Dendritic cell treated with granulocyte-macrophage colony-stimulating factor and Interleukin-4, amounts not matched to agents 40 ng/mL and 50 ng/mL, for 4 days (primary cell): Measurements from ENCODE around the gene LRRC75A.

Experiments
- H3K27ac Mint-ChIP-seq: one replicate; pipeline ENCODE4 v1.8.0; 2022; ENCODE audit warnings: mild to moderate bottlenecking, mixed read lengths
- H3K27me3 Mint-ChIP-seq: one replicate; pipeline ENCODE4 v1.8.0; 2022; ENCODE audit warnings: mild to moderate bottlenecking, mixed read lengths
- H3K36me3 Mint-ChIP-seq: one replicate; pipeline ENCODE4 v1.8.0; 2022; ENCODE audit warnings: low read depth, mixed read lengths
- H3K4me1 Mint-ChIP-seq: one replicate; pipeline ENCODE4 v1.8.0; 2022; ENCODE audit warnings: low read depth, mixed read lengths
- H3K4me3 Mint-ChIP-seq: one replicate; pipeline ENCODE4 v1.8.0; 2022; ENCODE audit warnings: mild to moderate bottlenecking, moderate library complexity, mixed read lengths
- H3K9me3 Mint-ChIP-seq: one replicate; pipeline ENCODE4 v1.8.0; 2022; ENCODE audit warnings: mixed read lengths
- intact Hi-C: fragments of 100-400 bp; cut with micrococcal nuclease; formaldehyde crosslinking; loops from one replicate; pipeline ENCODE4 v1.15.0; 2022

LRRC75A gene

DNA sequence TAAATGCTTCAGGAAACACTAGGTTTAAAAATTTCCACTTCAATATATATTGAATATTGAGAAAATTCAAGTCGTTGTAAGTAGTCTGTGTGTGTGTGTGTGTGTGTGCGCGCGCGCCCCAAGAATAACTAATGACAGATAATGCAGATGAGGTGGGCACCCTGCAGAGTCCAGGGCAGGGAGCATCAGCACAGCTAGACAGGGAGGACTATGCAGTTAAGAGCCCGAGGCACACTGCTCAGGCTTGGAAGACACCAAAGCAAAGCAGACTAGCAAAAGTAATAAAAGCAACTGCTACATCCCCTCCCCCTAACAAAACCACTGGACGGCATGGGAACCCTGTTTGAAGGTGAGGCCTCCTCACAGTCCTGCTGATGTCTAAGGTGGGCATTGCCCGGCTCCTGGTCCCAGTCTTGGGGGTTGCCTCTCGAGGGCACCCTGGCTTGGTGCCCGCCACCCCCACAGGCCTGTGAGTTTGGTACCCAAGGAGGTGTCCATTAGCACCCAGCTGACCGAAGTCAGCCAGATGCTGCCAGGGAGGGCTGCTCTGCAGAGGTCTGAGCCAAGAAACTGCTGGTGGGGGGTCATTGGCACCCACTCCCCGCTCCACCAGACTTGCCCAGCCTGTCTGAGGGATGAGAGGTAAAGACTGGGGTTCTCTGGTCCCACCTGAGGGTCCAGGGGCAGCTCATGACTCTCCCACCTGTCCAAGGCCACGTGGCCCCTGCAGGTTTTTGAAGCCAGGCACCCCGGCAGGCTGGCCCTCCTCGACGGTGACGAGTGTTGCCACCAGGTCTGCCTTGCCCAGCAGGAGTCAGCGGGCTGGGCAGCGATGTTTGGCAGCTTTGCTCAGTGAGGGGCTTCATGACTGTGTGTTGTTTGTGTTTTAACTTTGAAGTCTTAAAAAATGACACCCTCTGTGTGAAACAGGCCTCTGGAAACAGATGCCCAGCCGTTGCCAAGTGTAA, 18.7 kb downstream of the LRRC75A start:
- intact Hi-C loops = no loop called here

DNA sequence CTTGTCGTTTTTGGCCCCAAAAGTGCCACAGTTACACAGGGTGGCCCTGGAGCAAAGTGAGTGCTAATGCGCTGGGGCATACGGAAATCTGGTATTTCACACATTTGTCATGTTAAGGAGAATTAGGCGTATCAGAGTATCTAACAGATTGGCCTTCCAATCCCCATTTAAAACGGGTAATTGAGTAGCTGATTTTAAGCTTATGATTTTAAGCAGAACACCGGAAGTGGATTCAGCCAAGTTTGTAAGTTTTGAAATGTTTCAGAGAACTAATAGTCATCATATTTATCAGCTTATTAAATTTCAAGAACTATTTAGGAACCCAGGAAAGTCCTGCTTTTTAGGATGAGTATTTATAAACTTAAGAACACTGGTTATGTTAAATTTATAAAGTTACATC, 19.5 kb downstream of the LRRC75A start:
- Mint-ChIP-seq H3K27ac (no peak overlapping the region), H3K27me3 (peaks cover 5% of the 10 kb centered on the region), H3K36me3 (no peaks in the 10 kb centered on the region), H3K4me1 (peaks cover 4% of the 10 kb centered on the region), H3K9me3 (no peaks in the 10 kb centered on the region), H3K4me3 (no peak overlapping the region)
- intact Hi-C loops = no loop called here

More for the DNA sequence above, 18.7 kb downstream of the LRRC75A start:
- Mint-ChIP-seq H3K36me3 (no peaks in the 10 kb centered on the region), H3K4me1 (peaks cover 4% of the 10 kb centered on the region), H3K4me3 (no peak overlapping the region), H3K27ac (no peak overlapping the region), H3K9me3 (no peaks in the 10 kb centered on the region), H3K27me3 (peaks cover 2% of the 10 kb centered on the region)

DNA sequence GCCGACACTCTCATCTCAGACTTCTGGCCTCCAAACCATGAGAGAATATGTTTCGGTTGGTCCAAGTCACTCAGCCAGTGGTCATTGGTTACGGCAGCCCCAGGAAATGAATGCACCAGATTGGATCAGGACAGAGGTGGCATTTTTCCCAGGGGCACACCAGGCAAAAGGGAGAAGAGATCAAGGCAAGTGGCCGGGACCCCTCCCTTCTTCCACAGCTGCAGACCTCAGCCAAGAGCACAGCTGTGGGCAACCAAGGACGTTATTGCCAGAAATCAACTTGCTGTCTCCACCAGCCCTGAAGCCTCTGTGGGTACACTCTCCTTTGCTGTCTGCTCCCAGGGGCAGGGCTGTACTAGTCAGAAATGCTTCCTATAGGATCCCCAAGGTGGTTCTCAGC, 20.7 kb downstream of the LRRC75A start:
- no peaks in the 10 kb centered on the region for H3K36me3 Mint-ChIP-seq
- intact Hi-C loops = no loop called here
- no peak overlapping the region for H3K4me3 Mint-ChIP-seq
- H3K4me1 Mint-ChIP-seq = peaks cover 4% of the 10 kb centered on the region
- no peak overlapping the region for H3K27ac Mint-ChIP-seq
- H3K9me3 Mint-ChIP-seq = no peaks in the 10 kb centered on the region
- H3K27me3 Mint-ChIP-seq = peaks cover 5% of the 10 kb centered on the region

DNA sequence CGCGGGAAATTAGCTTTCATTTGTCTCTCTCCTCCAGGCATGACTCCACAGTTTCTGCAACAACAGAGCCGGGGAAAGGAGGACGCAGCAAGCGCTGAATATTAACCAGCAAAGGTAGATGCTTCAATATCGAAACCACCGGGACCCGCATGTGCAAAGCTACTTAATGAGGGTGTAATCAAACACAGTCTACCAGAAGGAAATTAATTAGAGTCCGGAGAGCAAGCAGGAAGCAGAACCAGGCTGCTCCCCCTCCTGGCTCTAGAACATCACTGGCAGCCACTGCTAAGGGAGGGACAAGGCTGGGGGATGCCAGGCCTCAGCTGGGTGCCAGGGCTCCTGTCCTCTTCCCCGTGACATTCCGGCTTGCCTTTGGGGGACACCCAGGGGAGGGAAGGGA, 21.7 kb downstream of the LRRC75A start:
- Mint-ChIP-seq H3K27ac (no peak overlapping the region), H3K4me1 (peaks cover 3% of the 10 kb centered on the region), H3K9me3 (no peaks in the 10 kb centered on the region), H3K27me3 (peaks cover 5% of the 10 kb centered on the region), H3K4me3 (no peak overlapping the region), H3K36me3 (no peaks in the 10 kb centered on the region)
- intact Hi-C loops = no loop called here

DNA sequence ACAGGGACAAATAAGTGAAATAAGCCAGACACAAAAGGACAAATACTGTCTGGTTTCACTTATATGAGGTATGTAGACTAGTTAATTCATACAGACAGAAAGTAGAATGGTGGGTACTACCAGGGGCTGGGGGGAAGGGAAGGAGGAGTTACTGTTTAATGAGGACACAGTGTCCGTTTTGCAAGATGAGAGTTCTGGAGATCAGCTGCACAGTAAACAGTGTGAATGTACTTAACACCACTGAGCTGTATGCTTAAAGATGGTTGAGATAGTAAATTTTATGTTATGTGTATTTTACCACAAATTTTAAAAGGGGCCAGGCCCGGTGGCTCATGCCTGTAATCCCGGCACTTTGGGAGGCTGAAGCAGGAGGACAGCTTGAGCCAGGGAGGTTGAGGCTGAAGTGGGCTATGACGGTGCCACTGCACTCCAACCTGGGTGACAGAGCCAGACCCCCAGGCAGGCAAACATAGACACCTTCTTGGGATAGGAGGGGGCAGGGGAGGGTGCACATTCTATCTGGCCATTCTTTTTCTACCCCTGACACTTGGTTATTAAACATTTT, 23.5 kb downstream of the LRRC75A start:
- H3K4me1 Mint-ChIP-seq = no peaks in the 10 kb centered on the region
- H3K4me3 Mint-ChIP-seq = no peak overlapping the region
- no peaks in the 10 kb centered on the region for H3K9me3 Mint-ChIP-seq
- peaks cover 5% of the 10 kb centered on the region for H3K27me3 Mint-ChIP-seq
- H3K36me3 Mint-ChIP-seq = no peaks in the 10 kb centered on the region
- no peak overlapping the region for H3K27ac Mint-ChIP-seq
- intact Hi-C loops = no loop called here

DNA sequence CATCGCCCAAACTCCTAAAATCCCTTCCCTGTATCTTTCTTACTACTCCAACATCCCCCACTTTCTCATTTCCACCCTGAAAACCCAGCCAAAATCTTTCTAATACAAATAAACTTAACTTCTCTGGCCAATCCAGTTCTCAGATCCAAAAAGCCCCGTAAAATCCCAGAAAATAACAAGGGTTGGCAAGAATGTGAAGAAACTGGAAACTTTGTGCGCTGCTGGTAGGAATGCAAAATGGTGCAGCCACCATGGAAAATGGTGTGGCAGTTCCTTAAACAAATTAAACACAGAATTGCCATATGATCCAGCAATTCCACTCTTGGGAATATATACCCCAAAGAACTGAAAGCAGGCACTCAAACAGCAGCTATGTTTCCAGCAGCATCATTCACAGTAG, 24.1 kb downstream of the LRRC75A start:
- no peak overlapping the region for H3K4me3 Mint-ChIP-seq
- H3K27me3 Mint-ChIP-seq = peaks cover 5% of the 10 kb centered on the region
- no peaks in the 10 kb centered on the region for H3K4me1 Mint-ChIP-seq
- no peak overlapping the region for H3K27ac Mint-ChIP-seq
- no peaks in the 10 kb centered on the region for H3K36me3 Mint-ChIP-seq
- H3K9me3 Mint-ChIP-seq = no peaks in the 10 kb centered on the region
- intact Hi-C loops = no loop called here

DNA sequence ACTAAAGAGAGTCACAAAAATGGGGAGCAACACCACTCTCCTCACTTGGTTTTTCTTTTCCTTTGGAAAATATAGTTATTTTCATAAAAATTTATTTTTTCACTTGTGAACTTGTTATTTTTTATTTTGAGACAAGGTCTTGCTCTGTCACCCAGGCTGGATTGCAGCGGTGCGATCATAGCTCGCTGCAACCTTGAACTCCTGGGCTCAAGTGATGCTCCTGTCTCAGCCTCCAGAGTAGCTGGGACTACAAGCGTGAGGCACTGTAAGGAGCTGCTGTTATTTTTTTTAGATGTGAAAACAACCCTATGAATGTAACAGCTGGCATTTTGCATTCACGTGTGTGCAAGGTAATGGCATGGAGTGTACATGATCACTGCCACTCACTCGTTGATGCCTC, 24.9 kb downstream of the LRRC75A start:
- H3K4me1 Mint-ChIP-seq = no peaks in the 10 kb centered on the region
- no peaks in the 10 kb centered on the region for H3K9me3 Mint-ChIP-seq
- intact Hi-C loops = no loop called here
- H3K27me3 Mint-ChIP-seq = peaks cover 5% of the 10 kb centered on the region
- no peak overlapping the region for H3K4me3 Mint-ChIP-seq
- no peak overlapping the region for H3K27ac Mint-ChIP-seq
- H3K36me3 Mint-ChIP-seq = no peaks in the 10 kb centered on the region

DNA sequence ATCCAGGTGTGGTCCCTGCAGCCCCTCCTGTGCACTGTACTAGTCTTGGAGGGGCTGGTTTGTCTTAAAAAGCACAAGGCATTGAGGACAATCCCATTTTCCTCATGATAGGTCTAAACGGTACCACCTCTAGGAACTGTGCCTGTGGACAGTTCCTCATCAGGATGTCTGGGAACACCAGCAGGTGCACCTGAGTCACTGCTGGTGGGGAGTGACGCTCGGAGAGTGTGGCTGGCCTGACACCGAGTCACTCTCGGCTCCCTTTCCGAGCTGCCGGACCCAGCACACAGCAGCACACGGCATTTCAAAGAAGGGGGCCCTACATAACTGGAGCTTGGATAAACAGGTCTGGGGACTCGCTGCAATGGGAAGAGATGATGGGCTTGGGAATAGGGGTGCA, 25.6 kb downstream of the LRRC75A start:
- Mint-ChIP-seq H3K4me3 (no peak overlapping the region), H3K27me3 (peaks cover 5% of the 10 kb centered on the region), H3K9me3 (no peaks in the 10 kb centered on the region), H3K36me3 (no peaks in the 10 kb centered on the region), H3K27ac (no peak overlapping the region), H3K4me1 (no peaks in the 10 kb centered on the region)
- intact Hi-C loops = no loop called here

DNA sequence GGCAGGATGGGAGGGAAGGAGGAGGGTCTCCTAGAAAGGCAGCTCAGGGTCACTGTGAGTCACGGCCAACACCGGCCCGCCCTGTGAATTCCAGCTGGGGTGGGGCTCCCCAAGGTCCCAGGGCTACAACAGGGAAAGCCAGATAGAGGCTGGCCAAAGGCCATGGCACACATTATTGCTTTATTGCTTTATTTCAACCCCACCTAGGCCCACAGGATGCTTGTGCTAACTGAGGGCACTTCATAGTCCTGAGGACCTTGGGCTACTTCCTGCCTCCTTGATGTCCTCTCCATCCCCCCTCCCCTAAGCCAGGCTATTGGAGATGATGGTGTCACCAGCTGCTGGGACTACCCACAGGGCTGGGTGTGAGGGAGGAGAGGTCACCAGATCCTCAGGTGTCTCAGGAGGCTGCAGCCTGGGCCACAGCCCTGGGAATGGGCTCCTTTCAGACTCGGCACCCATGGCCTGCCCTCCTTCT, 26.1 kb downstream of the LRRC75A start:
- Mint-ChIP-seq H3K4me3 (no peak overlapping the region), H3K9me3 (no peaks in the 10 kb centered on the region), H3K36me3 (no peaks in the 10 kb centered on the region), H3K27ac (no peak overlapping the region), H3K4me1 (no peaks in the 10 kb centered on the region), H3K27me3 (peaks cover 5% of the 10 kb centered on the region)
- intact Hi-C loops = no loop called here

DNA sequence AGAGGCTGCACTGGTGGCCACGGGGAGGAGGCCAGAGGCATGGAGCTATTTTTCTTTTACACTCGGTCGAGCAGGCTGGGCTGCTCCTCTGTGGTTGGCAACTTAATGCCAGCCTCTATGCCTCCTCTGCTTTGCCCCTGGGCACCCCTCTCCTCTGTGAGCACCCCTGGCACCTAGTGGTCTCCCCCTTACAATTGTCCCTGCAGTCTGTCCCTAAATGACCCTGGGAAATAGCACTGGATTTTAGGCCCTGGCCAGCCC, 27.0 kb downstream of the LRRC75A start:
- intact Hi-C loops = no loop called here
- Mint-ChIP-seq H3K4me3 (no peak overlapping the region), H3K36me3 (no peaks in the 10 kb centered on the region), H3K4me1 (no peaks in the 10 kb centered on the region), H3K27ac (no peak overlapping the region), H3K27me3 (peaks cover 5% of the 10 kb centered on the region), H3K9me3 (no peaks in the 10 kb centered on the region)

DNA sequence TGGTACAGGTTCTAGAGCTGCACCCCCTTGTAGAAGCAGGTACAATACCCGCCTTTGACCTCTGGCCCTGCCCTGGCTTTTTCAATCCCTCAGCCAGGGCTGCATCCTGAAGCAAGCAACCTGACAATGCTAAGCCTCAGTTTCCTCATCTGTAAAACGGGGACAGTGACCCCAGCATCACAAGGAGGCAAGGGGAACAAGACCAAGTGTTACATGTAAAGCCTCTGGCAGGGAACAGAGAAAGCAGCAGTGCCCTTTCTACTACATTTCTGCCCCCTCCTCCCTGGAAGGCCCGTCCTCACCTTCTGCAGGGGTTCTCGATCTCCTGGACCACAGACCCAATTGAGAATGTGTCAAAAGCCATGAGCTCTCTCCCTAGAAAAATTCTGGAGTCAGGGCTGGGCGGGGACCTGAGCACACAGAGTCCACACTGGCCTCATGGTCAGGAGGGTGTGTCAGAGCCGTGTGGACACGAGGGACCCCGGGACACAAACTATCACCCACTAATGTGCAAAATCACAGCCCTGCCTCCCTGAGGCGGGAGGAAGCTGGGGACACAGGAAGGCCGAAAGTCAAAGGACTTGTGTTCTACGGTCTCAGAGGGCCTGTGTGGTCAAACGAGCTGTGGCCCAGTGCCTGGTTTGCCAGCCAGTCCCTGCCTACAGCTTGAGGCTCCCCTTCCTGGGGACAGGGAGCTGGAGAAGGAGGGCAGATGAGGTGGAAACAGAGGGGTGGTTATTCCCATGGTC, 27.5 kb downstream of the LRRC75A start:
- H3K27ac Mint-ChIP-seq = no peak overlapping the region
- no peaks in the 10 kb centered on the region for H3K36me3 Mint-ChIP-seq
- no peaks in the 10 kb centered on the region for H3K4me1 Mint-ChIP-seq
- H3K4me3 Mint-ChIP-seq = no peak overlapping the region
- intact Hi-C loops = no loop called here
- H3K9me3 Mint-ChIP-seq = no peaks in the 10 kb centered on the region
- H3K27me3 Mint-ChIP-seq = peaks cover 5% of the 10 kb centered on the region

DNA sequence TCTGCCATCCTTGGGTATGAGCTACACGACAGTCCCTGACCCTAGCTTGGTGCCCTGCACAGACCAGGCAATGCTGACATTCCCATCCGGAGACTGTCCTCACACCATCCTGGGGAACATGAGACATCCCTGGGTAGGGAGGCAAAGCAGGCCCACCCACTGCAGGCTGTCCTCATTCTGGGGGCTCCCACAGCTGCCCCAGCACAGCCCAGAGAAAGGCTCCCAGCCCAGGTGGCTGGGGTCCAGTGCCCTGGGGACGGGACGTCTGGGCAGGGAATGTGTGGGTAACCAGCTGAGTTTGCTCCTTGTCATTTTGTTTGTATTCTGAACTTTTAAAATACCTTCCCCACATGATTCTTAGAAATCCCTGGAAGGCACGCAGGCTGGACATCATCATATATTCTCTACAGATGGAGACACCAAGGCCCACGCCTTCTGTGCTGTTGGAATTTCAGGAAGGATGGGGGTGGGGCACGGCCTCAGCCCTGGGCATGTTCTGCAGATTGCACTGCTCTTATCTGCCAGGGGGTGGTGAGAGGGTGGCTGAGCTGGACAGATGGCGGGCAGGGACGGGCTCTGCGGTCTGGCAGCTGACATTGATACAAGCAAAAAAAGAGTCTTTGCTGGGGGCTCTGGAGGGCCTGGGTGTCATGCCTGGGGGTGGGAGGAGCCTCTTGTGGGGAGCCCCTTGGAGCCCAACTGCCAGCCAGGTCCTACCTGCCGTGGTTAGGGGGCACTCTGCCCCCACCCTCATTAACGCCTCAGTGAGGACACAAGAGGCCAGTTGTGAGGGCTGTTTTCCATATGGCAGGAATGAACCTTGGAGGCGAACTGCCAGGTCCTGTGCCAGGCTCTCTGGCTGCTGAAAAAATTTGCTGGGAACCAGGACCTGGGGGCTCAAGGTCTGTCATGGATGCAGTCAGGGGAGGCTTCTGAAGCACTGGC, 28.4 kb downstream of the LRRC75A start:
- Mint-ChIP-seq H3K9me3 (no peaks in the 10 kb centered on the region), H3K36me3 (no peaks in the 10 kb centered on the region)
- intact Hi-C loops = no loop called here

DNA sequence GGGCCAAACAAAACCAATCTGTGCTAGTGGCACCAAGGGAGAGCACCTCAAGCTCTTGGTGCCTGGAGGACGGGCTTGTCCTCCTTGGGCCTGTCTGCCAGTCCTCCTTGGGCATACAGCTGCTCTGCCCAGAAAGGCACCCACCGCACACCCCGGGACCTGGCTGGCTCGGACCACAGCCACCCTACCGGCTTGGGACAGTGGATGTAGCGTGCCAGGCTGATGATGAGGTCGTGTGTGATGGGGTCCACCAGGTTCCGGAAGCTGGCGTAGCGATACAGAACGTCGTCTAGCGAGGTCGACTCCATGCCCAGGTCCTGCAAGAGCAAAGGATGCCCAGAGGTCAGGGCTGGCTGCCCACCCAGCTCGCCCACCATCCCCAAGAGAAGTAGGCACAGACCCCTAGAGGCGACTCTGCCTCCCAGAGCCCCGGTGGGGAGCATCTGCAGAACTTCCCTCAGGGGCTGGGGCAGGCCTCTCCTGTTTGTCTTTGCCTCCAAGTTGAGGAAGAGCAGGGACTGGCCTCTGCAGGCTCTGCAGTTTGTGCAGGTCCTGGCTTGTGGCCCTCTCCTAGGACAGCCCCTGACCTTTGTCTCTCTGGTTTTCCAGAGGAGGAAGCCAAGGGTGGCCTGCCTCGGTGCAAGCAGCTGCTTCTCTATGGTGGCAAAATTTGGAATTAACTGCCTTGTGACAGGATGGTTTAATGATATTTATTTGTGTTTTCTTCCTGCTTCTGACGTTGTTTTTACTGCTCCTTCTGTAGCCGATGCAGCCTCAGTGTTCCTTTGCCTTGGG, 29.7 kb downstream of the LRRC75A start:
- intact Hi-C loops = no loop called here
- H3K27me3 Mint-ChIP-seq = no peaks in the 10 kb centered on the region
- H3K4me1 Mint-ChIP-seq = no peaks in the 10 kb centered on the region
- H3K9me3 Mint-ChIP-seq = no peaks in the 10 kb centered on the region
- H3K36me3 Mint-ChIP-seq = no peaks in the 10 kb centered on the region
- H3K4me3 Mint-ChIP-seq = no peak overlapping the region
- H3K27ac Mint-ChIP-seq = no peak overlapping the region

More for the DNA sequence above, 28.4 kb downstream of the LRRC75A start:
- Mint-ChIP-seq H3K4me1 (no peaks in the 10 kb centered on the region), H3K27me3 (peaks cover 2% of the 10 kb centered on the region), H3K4me3 (no peak overlapping the region), H3K27ac (no peak overlapping the region)
